ENCODE data around the gene EIF2AK3. TPM values are rescaled to one million over a fixed set of nuclear protein-coding genes. Genes with fewer than 3 reads are reported as not detected.

Gene EIF2AK3
- total and polyA plus RNA-seq, 2 of the 13 experiments (the other 11 are each of a cell fraction or from before 2014, with no cell fraction given), result 10.3 to 30.6 TPM

GRCh38 chr2:88627856-88628570 is 749 bp upstream of the EIF2AK3 start (continued):
- TF ChIP-seq ZBTB49 (CRISPR knock-in tag; IDR thresholded peaks at IDR 0.05; ENCODE audit: borderline replicate concordance), result peak; percentile 69; the same call in 1 of the 2 replicates
- TF ChIP-seq REL (CRISPR knock-in tag; conservative IDR thresholded peaks at IDR 0.05), result no peak
- 0 out of 2 replicates have a peak, but pooled peaks have one; percentile 53 for TF ChIP-seq FOXP4 (CRISPR knock-in tag; IDR thresholded peaks at IDR 0.05)
- TF ChIP-seq ZFP91 (CRISPR knock-in tag; IDR thresholded peaks at IDR 0.05; ENCODE audit: borderline replicate concordance), result peak; percentile 94
- TF ChIP-seq MEIS2 (CRISPR knock-in tag; IDR thresholded peaks at IDR 0.05), result 0 out of 2 replicates have a peak, but pooled peaks have one; percentile 42
- no peak for TF ChIP-seq ZBTB44 (CRISPR knock-in tag; IDR thresholded peaks at IDR 0.05)
- no peak; the same call in 1 of the 2 replicates for TF ChIP-seq E2F1 (CRISPR knock-in tag; IDR thresholded peaks at IDR 0.05)
- no peak for TF ChIP-seq ZNF207 (IDR thresholded peaks at IDR 0.05; ENCODE audit: borderline replicate concordance)
- TF ChIP-seq CBX1 (IDR thresholded peaks at IDR 0.05; ENCODE audit: low read depth), result peak; percentile 40
- TF ChIP-seq MEIS1 (CRISPR knock-in tag; IDR thresholded peaks at IDR 0.05; ENCODE audit: borderline replicate concordance), result no peak; the same call in none of the 2 replicates
- TF ChIP-seq ZNF12 (CRISPR knock-in tag; IDR thresholded peaks at IDR 0.05), result no peak
- peak; percentile 71 for TF ChIP-seq RXRA (CRISPR knock-in tag; IDR thresholded peaks at IDR 0.05)
- TF ChIP-seq DNMT3B (CRISPR knock-in tag; conservative IDR thresholded peaks at IDR 0.05), result peak; percentile 28; the same call in 1 of the 2 replicates
- no peak for TF ChIP-seq TCF7 (IDR thresholded peaks at IDR 0.05; ENCODE audit: low read depth)
- TF ChIP-seq ZFP62 (CRISPR knock-in tag; IDR thresholded peaks at IDR 0.05), result no peak
- TF ChIP-seq MAFF (IDR thresholded peaks at IDR 0.05; ENCODE audit: low read depth, low read length), result no peak
- peak; percentile 33; the same call in 1 of the 2 replicates for TF ChIP-seq MYC (CRISPR knock-in tag; IDR thresholded peaks at IDR 0.05; ENCODE audit: borderline replicate concordance)
- TF ChIP-seq NFATC3 (CRISPR knock-in tag; IDR thresholded peaks at IDR 0.05), result no peak
- TF ChIP-seq CREBL2 (CRISPR knock-in tag; IDR thresholded peaks at IDR 0.05; ENCODE audit: borderline replicate concordance), result no peak
- TF ChIP-seq BHLHE40 (IDR thresholded peaks at IDR 0.05; ENCODE audit: low read length), result no peak
- no peak for TF ChIP-seq MYNN (CRISPR knock-in tag; IDR thresholded peaks at IDR 0.05; ENCODE audit: low read depth)
